Measurements from ENCODE around the gene CLEC1B.
"Not testable (repeated sequence)": the region's sequence is repeated elsewhere in the genome, so short reads cannot be mapped to it uniquely, and the experiment has no call there.

Gene CLEC1B

GRCh38 chr12:10012630-10013330 is 13.9 kb upstream of the CLEC1B start:
- no peak overlapping the region for H3K4me3 ChIP-seq (ENCODE audit: low read length)
- no peak for DNase-seq (ENCODE audit: low read depth)
- TF ChIP-seq, protein P1, sequence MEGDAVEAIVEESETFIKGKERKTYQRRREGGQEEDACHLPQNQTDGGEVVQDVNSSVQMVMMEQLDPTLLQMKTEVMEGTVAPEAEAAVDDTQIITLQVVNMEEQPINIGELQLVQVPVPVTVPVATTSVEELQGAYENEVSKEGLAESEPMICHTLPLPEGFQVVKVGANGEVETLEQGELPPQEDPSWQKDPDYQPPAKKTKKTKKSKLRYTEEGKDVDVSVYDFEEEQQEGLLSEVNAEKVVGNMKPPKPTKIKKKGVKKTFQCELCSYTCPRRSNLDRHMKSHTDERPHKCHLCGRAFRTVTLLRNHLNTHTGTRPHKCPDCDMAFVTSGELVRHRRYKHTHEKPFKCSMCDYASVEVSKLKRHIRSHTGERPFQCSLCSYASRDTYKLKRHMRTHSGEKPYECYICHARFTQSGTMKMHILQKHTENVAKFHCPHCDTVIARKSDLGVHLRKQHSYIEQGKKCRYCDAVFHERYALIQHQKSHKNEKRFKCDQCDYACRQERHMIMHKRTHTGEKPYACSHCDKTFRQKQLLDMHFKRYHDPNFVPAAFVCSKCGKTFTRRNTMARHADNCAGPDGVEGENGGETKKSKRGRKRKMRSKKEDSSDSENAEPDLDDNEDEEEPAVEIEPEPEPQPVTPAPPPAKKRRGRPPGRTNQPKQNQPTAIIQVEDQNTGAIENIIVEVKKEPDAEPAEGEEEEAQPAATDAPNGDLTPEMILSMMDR (conservative IDR thresholded peaks at IDR 0.05; ENCODE audit: low read depth, low read length): no peak

DNA sequence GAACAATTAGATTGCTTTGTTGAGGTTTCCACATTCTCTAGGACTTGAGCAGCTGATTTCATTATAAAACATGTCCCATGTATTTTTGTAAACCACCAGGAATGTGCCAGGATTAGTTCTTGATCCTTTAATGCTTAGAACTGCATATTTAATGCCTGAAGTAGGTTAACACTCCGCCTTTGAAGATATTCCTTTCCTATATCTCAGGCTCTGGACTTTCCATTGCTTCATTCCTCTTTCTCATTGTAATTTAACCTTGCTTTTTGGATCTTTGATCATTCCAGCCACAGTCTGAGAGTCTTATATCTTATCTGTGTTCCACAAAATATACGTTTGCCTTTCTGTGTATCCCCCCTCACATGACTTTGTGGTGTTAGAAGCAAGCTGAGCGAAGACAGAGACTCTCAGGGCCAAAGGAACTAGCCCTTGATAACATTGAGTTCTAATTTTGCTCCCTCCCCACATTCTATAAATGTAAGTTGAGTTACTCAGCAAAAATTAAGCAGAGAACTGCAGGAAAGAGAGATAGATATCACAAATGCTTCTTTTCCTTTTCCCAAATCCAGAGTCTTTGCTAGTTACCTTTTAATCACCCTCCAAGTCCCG is 2.4 kb upstream of the CLEC1B start:
- DNase-seq (ENCODE audit: low read depth): peak; percentile 41
- TF ChIP-seq, protein P1 (conservative IDR thresholded peaks at IDR 0.05; ENCODE audit: low read depth, low read length): no peak
- no peak overlapping the region for H3K4me3 ChIP-seq (ENCODE audit: low read length)

DNA sequence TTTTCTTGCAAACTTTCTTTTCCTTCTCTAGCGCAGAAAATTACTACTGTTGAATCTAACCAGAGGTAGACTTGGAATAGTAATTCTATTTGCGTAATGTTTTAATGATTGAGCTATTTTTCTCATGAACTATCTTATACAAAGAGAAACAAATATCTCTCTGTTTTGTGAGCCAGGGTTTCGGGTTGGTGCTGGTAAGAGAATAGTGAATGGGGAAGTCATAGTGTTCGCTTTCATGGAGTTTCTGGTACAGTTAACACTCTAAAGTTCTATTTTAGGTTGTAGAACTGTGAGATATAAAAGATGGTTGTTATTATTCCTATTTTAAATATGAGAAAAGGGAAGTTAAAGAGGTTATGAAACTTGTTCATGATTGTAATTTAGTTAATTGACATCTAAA is 6.6 kb downstream of the CLEC1B start:
- H3K4me3 ChIP-seq (ENCODE audit: low read length): no peak overlapping the region
- DNase-seq (ENCODE audit: low read depth): no peak
- TF ChIP-seq, protein P1 (conservative IDR thresholded peaks at IDR 0.05; ENCODE audit: low read depth, low read length): no peak

- TF ChIP-seq, protein P1 (conservative IDR thresholded peaks at IDR 0.05; ENCODE audit: low read depth, low read length): no peak
- DNase-seq (ENCODE audit: low read depth): no peak
- no peak overlapping the region for H3K4me3 ChIP-seq (ENCODE audit: low read length)
Observed at GRCh38 chr12:9991876-9992275, 7.0 kb downstream of the CLEC1B start.

DNA sequence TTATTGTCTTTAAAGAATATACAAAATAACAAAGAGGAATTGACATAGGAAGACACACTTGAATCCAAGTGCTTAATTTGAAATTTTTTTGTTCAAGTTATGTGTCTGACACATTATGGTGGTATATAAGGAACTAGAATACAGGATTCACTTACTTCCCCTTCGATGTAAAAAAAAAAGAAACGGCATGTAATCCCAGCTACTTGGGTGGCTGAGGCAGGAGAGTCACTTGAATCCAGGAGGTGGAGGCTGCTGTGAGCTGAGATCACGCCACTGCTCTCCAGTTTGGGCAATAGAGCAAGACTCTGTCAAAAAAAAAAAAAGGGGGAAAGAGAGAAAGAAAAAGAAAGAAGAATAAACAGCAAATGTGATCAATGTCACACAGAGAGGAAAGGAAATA is 18.8 kb downstream of the CLEC1B start:
- H3K4me3 ChIP-seq (ENCODE audit: low read length): no peak overlapping the region
- no peak for DNase-seq (ENCODE audit: low read depth)
- TF ChIP-seq, protein P1 (conservative IDR thresholded peaks at IDR 0.05; ENCODE audit: low read depth, low read length): no peak

DNA sequence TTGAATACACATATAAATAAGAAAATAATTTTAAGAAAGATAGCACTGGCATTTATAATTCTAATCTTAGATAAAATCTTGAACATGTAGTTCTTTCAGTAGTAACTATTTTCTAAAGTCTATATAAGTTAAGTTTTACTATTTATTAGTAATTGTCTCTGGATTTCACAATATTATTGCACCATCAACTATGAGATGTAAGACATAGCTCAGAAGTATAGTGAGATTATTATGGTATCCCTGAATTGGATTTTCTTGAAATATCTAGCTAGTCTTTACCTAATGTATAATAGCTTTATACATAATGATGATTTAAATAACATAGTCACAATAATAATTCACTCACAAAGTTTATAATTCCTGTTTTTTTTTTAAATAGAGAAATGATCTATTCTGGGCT is 21.0 kb downstream of the CLEC1B start:
- H3K4me3 ChIP-seq (ENCODE audit: low read length): no peak overlapping the region
- DNase-seq (ENCODE audit: low read depth): no peak
- TF ChIP-seq, protein P1 (conservative IDR thresholded peaks at IDR 0.05; ENCODE audit: low read depth, low read length): no peak

- not testable (repeated sequence) for H3K4me3 ChIP-seq (ENCODE audit: low read length); DNase-seq (ENCODE audit: low read depth)
Observed at GRCh38 chr12:9976626-9977025, 22.3 kb downstream of the CLEC1B start.

Data from retinal pigment epithelial cell (primary cell).